Endothelial cell of umbilical vein (primary cell): ENCODE measurements around the gene WDR49. TPM values are rescaled to one million over a fixed set of nuclear protein-coding genes. Genes with fewer than 3 reads are reported as not detected.

Experiments used
- BruUV-seq: library from RNA; stranded (reverse); fragments of 400-500 nt; replicated peaks from 2 replicates; lab custom pipeline; 2021; lab: Mats Ljungman, UMichigan
- CTCF ChIA-PET: fragments of 300-600, 350-600 bp; sonication (Branson Sonifier 250); formaldehyde crosslinking; loops from one replicate; lab custom pipeline; 2021; ENCODE audit warnings: antibody characterized with exemption, inconsistent platforms; lab: Charles Lee
- POLR2A ChIA-PET: fragments of 300-600, 350-600 bp; sonication (Branson Sonifier 250); formaldehyde crosslinking; loops from one replicate; lab custom pipeline; 2021; ENCODE audit warnings: antibody characterized with exemption, inconsistent platforms; lab: Charles Lee
- DNase-seq: peaks from one replicate; pipeline ENCODE4 v3.0.0-alpha.2; 2011; ENCODE audit warnings: low read depth, low spot score
- FAIRE-seq: peaks from 2 replicates; lab custom pipeline; 2011; peaks lifted over from hg19 to GRCh38; lab: Jason Lieb, UNC
- H2AFZ ChIP-seq: 2 replicates; pipeline ENCODE4 v1.6.0; 2012; ENCODE audit warnings: low read depth, low read length, control low read depth, inconsistent platforms
- H3K27ac ChIP-seq: 2 replicates; pipeline ENCODE4 v1.5.1; 2011; ENCODE audit warnings: low read depth, mild to moderate bottlenecking, control low read depth, low read length, moderate library complexity; ENCODE audit not compliant: insufficient read depth
- H3K27me3 ChIP-seq, 2 experiments: 2 replicates each; pipeline versions ENCODE4 v1.6.0 to v1.6.1; 2011; ENCODE audit warnings: low read length in 2 of 2, mixed read lengths in 1 of 2; ENCODE audit not compliant: control insufficient read depth in 2 of 2, insufficient read depth in 2 of 2
- H3K36me3 ChIP-seq, 2 experiments: 2 replicates in 1 of 2; 3 replicates in 1 of 2; pipeline ENCODE4 v1.5.1; 2011; ENCODE audit warnings: low read length in 2 of 2, mild to moderate bottlenecking in 1 of 2, moderate library complexity in 1 of 2; ENCODE audit not compliant: control insufficient read depth in 2 of 2, insufficient read depth in 2 of 2; ENCODE audit errors: extremely low read depth in 1 of 2
- H3K4me1 ChIP-seq: 3 replicates; pipeline ENCODE4 v1.5.1; 2011; ENCODE audit warnings: mild to moderate bottlenecking, low read length; ENCODE audit not compliant: control insufficient read depth, insufficient read depth; ENCODE audit errors: extremely low read depth
- H3K4me2 ChIP-seq: 2 replicates; pipeline ENCODE4 v1.6.1; 2011; ENCODE audit warnings: low read length, control low read depth, mixed read lengths; ENCODE audit not compliant: insufficient read depth
- H3K4me3 ChIP-seq, 3 experiments: fragments of 200-600 bp in 1 of 3; sonication (generic), shearing (Covaris generic) in 1 of 3; replicated peaks in 1 of 3; 2 replicates each; pipeline ENCODE4 v1.5.1; 2011 to 2016; ENCODE audit warnings: control low read depth in 3 of 3, low read length in 3 of 3, mild to moderate bottlenecking in 2 of 3, inconsistent platforms in 1 of 3, low read depth in 1 of 3, moderate library complexity in 1 of 3; ENCODE audit not compliant: insufficient read depth in 1 of 3
- H3K79me2 ChIP-seq: 2 replicates; pipeline ENCODE4 v1.6.0; 2012; ENCODE audit warnings: low read length, inconsistent platforms; ENCODE audit not compliant: control insufficient read depth, insufficient read depth
- H3K9ac ChIP-seq: replicated peaks from 2 replicates; pipeline ENCODE3; 2011; ENCODE audit warnings: low read length, control low read depth; ENCODE audit not compliant: insufficient read depth; ENCODE audit errors: extremely low read depth
- H3K9me1 ChIP-seq: replicated peaks from 3 replicates; pipeline ENCODE4 v1.6.0; 2011; ENCODE audit warnings: mild to moderate bottlenecking, low read length; ENCODE audit not compliant: control insufficient read depth, insufficient read depth; ENCODE audit errors: extremely low read depth
- H3K9me3 ChIP-seq: replicated peaks from 2 replicates; pipeline ENCODE4 v1.5.1; 2012; ENCODE audit warnings: low read length, inconsistent platforms; ENCODE audit not compliant: control insufficient read depth, insufficient read depth
- H4K20me1 ChIP-seq: replicated peaks from 2 replicates; pipeline ENCODE3; 2011; ENCODE audit warnings: mild to moderate bottlenecking, low read length; ENCODE audit not compliant: control insufficient read depth, insufficient read depth; ENCODE audit errors: extremely low read depth
- CTCF ChIP-seq, 2 donors: IDR thresholded peaks; 1 replicate in 1 of 2; 2 replicates in 1 of 2; pipeline ENCODE4 v1.5.1; 2011; ENCODE audit warnings: low read length in 2 of 2, mild to moderate bottlenecking in 2 of 2, moderate library complexity in 2 of 2, control low read depth in 1 of 2, inconsistent platforms in 1 of 2, low read depth in 1 of 2; ENCODE audit not compliant: insufficient read depth in 1 of 2; ENCODE audit errors: extremely low read depth in 1 of 2
- EZH2 ChIP-seq: IDR thresholded peaks from 2 replicates; pipeline ENCODE4 v1.6.1; 2012; ENCODE audit warnings: borderline replicate concordance, low read depth, mild to moderate bottlenecking, moderate library complexity, low read length, inconsistent platforms; ENCODE audit not compliant: severe bottlenecking
- FOS ChIP-seq: IDR thresholded peaks from 2 replicates; pipeline ENCODE4 v1.6.1; 2011; ENCODE audit warnings: mild to moderate bottlenecking, low read length, moderate library complexity, borderline replicate concordance; ENCODE audit not compliant: insufficient read depth
- POLR2AphosphoS5 ChIP-seq: IDR thresholded peaks from 2 replicates; pipeline ENCODE4 v1.6.1; 2012; ENCODE audit warnings: low read depth, mild to moderate bottlenecking, control low read depth, low read length, moderate library complexity; ENCODE audit not compliant: insufficient read depth
- dilution Hi-C: fragments of 300-500 bp; cut with MboI; formaldehyde crosslinking; loops from one replicate; pipeline ENCODE4 v1.15.0; 2019; ENCODE audit warnings: low sequenced_read_pairs; ENCODE audit not compliant: extremely low pct_ligation_motif_present
- intact Hi-C: fragments of 100-400 bp; cut with micrococcal nuclease; formaldehyde crosslinking; loops from one replicate; pipeline ENCODE4 v1.10.0; 2022
- polyA plus RNA-seq, 4 experiments: library from polyadenylated mRNA; depleted of rRNA in 3 of 4; stranded (reverse) in 3 of 4; unstranded in 1 of 4; fragments of >200 nt; gene quantifications; 2 replicates each; pipeline versions ENCODE4 v1.2.1 to v1.2.3, GENCODE V29; 2011 to 2012; ENCODE audit warnings: missing spikeins in 1 of 4
- total RNA-seq: library from RNA; stranded (reverse); gene quantifications from 2 replicates; pipeline ENCODE4 v1.2.3, GENCODE V29; 2021

Gene WDR49
- total and polyA plus RNA-seq, 2 donors (not counting 3 experiments of a cell fraction or from before 2014, with no cell fraction given) = not detected

DNA sequence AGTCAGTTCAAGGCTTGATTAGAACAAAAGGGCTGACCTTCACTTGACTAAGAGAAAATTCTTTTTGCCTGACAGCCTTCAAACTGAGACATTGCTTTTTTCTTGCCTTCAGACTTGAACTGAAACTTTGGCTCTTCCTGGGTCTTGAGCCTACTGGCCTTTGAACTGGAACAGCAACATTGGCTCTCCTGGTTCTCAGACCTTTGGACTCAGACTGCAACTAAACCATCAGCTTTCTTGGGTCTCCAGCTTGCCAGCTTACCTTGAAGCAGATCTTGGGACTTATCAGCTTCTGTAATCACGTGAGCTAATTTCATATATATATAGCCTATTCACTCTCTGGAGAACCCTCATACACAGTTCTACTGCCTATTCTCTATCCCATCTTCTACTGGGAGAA is 19.5 kb upstream of the WDR49 start:
- H3K36me3 ChIP-seq = no peaks in the 10 kb centered on the region
- POLR2A ChIA-PET = no interaction called here
- BruUV-seq = no TSS peak

More for the DNA sequence above, 19.5 kb upstream of the WDR49 start:
- Histone ChIP-seq H4K20me1 (no peaks in the 10 kb centered on the region), H3K27me3 (no peaks in the 10 kb centered on the region), H3K9me3 (no peaks in the 10 kb centered on the region), H3K9me1 (no peaks in the 10 kb centered on the region), H3K9ac (no peak overlapping the region), H3K27ac (no peak overlapping the region), H2AFZ (no peak overlapping the region), H3K4me1 (peaks cover 17% of the 10 kb centered on the region), H3K79me2 (no peaks in the 10 kb centered on the region), H3K4me2 (no peak overlapping the region), H3K4me3 (no peak overlapping the region)
- CTCF ChIA-PET = interaction anchor here (1.4 to 1.7 kb wide), 2 partner anchors 12 to 293 kb away, joined by 5 read pairs; partner anchors contain the start of gene ZBBX
- intact Hi-C loops = no loop called here
- dilution Hi-C loops = no loop called here
- no peak for DNase-seq
- no peak for FAIRE-seq
- TF ChIP-seq FOS (no peak), CTCF (IDR thresholded peaks at IDR 0.05; ENCODE audit: extremely low read depth in 1 of 2, insufficient read depth in 1 of 2, low read depth in 1 of 2, low read length in 2 of 2) (no peak), EZH2 (no peak), POLR2AphosphoS5 (no peak)
